ENCODE measurements around the gene USP14. TPM values are rescaled to one million over a fixed set of nuclear protein-coding genes. Genes with fewer than 3 reads are reported as not detected.

Gene USP14
- total RNA-seq, 1 donor from 2014 or later = 95.3 TPM

GRCh38 chr18:217532-218336, 59.4 kb downstream of the USP14 start:
- intact Hi-C loops (cut with micrococcal nuclease) = no loop called here
- Mint-ChIP-seq H3K4me3 (no peak overlapping the region), H3K4me1 (ENCODE audit: low read depth) (no peaks in the 10 kb centered on the region), H3K27me3 (ENCODE audit: insufficient read depth) (peaks cover 1% of the 10 kb centered on the region), H3K36me3 (ENCODE audit: low read depth) (peaks cover 46% of the 10 kb centered on the region), H3K27ac (no peak overlapping the region), H3K9me3 (no peaks in the 10 kb centered on the region)
- no peak for DNase-seq (ENCODE audit: low spot score)

DNA sequence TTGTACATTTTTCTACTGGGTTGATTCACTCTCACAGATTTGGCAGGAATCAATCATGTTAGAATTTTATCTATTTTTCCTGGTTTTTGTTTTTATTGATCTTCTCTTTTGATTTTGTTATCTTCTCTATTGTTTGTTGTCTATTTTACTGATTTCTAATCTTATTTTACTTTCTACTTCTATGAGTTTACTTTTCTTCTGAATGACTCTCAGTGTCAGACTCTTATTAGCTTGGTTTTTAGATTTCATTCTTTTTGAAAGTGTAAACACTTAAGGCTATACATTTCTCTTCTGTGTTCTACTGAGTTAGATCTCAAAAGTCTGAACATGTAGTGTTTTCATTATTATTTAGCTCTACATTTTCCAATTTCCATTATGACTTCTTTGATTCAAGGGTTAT, 62.4 kb downstream of the USP14 start:
- H3K9me3 Mint-ChIP-seq = no peaks in the 10 kb centered on the region
- H3K4me1 Mint-ChIP-seq (ENCODE audit: low read depth) = no peaks in the 10 kb centered on the region
- peaks cover 38% of the 10 kb centered on the region for H3K36me3 Mint-ChIP-seq (ENCODE audit: low read depth)
- intact Hi-C loops (cut with micrococcal nuclease) = loop anchor here (5.0 kb wide), 1 partner anchor 42 kb away; no protein-coding TSS in a partner anchor
- H3K4me3 Mint-ChIP-seq = no peak overlapping the region
- peaks cover 1% of the 10 kb centered on the region for H3K27me3 Mint-ChIP-seq (ENCODE audit: insufficient read depth)
- DNase-seq (ENCODE audit: low spot score) = no peak
- peak overlapping the region; percentile 5 for H3K27ac Mint-ChIP-seq

DNA sequence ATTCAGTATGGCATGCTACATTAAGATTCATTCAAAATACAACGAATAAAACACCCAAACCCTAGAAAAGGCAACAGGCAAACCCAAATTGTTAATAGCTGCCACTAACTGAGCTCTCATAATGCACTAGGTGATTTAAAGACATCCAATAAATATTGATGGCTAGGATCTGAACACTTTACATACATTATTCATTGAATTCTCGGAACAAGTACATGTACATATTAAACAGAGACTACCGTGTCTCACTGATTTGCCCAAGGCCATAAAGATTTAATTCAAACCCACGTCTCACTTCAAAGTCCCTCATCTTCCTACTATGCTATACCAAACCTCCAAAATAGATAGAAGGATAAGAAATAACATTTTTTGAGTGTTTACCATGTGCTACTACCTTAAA, 67.4 kb downstream of the USP14 start:
- peaks cover 39% of the 10 kb centered on the region for H3K36me3 Mint-ChIP-seq (ENCODE audit: low read depth)
- H3K27me3 Mint-ChIP-seq (ENCODE audit: insufficient read depth) = no peaks in the 10 kb centered on the region
- H3K27ac Mint-ChIP-seq = no peak overlapping the region
- H3K9me3 Mint-ChIP-seq = no peaks in the 10 kb centered on the region
- no peak overlapping the region for H3K4me3 Mint-ChIP-seq
- no peaks in the 10 kb centered on the region for H3K4me1 Mint-ChIP-seq (ENCODE audit: low read depth)
- DNase-seq (ENCODE audit: low spot score) = no peak
- intact Hi-C loops (cut with micrococcal nuclease) = no loop called here

- Mint-ChIP-seq H3K4me1 (ENCODE audit: low read depth) (no peaks in the 10 kb centered on the region), H3K4me3 (no peak overlapping the region), H3K36me3 (ENCODE audit: low read depth) (peaks cover 36% of the 10 kb centered on the region), H3K27me3 (ENCODE audit: insufficient read depth) (no peaks in the 10 kb centered on the region), H3K9me3 (no peaks in the 10 kb centered on the region), H3K27ac (no peak overlapping the region)
- intact Hi-C loops (cut with micrococcal nuclease) = no loop called here
- no peak for DNase-seq (ENCODE audit: low spot score)
Observed at GRCh38 chr18:227374-227773, 69.0 kb downstream of the USP14 start.

- H3K36me3 Mint-ChIP-seq (ENCODE audit: low read depth) = peaks cover 36% of the 10 kb centered on the region
- H3K27me3 Mint-ChIP-seq (ENCODE audit: insufficient read depth) = no peaks in the 10 kb centered on the region
- no peak overlapping the region for H3K27ac Mint-ChIP-seq
- H3K9me3 Mint-ChIP-seq = no peaks in the 10 kb centered on the region
- no peaks in the 10 kb centered on the region for H3K4me1 Mint-ChIP-seq (ENCODE audit: low read depth)
- no peak overlapping the region for H3K4me3 Mint-ChIP-seq
- intact Hi-C loops (cut with micrococcal nuclease) = no loop called here
- no peak for DNase-seq (ENCODE audit: low spot score)
Observed at GRCh38 chr18:227902-228301, 69.5 kb downstream of the USP14 start.

GRCh38 chr18:228586-228985, 70.2 kb downstream of the USP14 start:
- H3K36me3 Mint-ChIP-seq (ENCODE audit: low read depth) = peaks cover 32% of the 10 kb centered on the region

GRCh38 chr18:231563-231962, 73.2 kb downstream of the USP14 start:
- Mint-ChIP-seq H3K4me1 (ENCODE audit: low read depth) (no peaks in the 10 kb centered on the region), H3K9me3 (no peaks in the 10 kb centered on the region), H3K27me3 (ENCODE audit: insufficient read depth) (no peaks in the 10 kb centered on the region), H3K27ac (no peak overlapping the region), H3K4me3 (no peak overlapping the region), H3K36me3 (ENCODE audit: low read depth) (peaks cover 26% of the 10 kb centered on the region)
- intact Hi-C loops (cut with micrococcal nuclease) = no loop called here
- DNase-seq (ENCODE audit: low spot score) = no peak

More at GRCh38 chr18:228586-228985, 70.2 kb downstream of the USP14 start:
- Mint-ChIP-seq H3K27ac (no peak overlapping the region), H3K27me3 (ENCODE audit: insufficient read depth) (no peaks in the 10 kb centered on the region), H3K9me3 (no peaks in the 10 kb centered on the region), H3K4me3 (no peak overlapping the region), H3K4me1 (ENCODE audit: low read depth) (no peaks in the 10 kb centered on the region)
- intact Hi-C loops (cut with micrococcal nuclease) = no loop called here
- DNase-seq (ENCODE audit: low spot score) = no peak

DNA sequence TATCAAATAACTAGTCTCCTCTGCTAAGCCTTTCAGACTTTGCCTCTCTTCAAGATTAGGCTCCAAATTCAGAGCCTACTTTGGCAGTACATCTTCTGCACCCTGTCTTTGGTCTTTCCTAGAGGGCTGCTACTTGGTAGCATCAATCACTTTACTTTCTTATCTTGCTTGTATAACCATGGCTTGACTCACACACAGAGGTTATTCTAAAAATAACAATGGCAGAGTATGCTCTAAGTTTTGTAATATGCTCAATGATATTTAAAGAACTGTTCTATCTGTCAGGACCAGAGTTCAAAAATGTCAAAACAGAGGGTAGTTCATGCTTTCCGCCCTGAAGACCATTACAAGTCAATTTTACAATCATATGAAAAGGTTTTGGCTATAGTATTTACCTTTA, 81.8 kb downstream of the USP14 start:
- no peaks in the 10 kb centered on the region for H3K9me3 Mint-ChIP-seq
- H3K4me3 Mint-ChIP-seq = no peak overlapping the region
- intact Hi-C loops (cut with micrococcal nuclease) = no loop called here
- no peak for DNase-seq (ENCODE audit: low spot score)
- H3K27me3 Mint-ChIP-seq (ENCODE audit: insufficient read depth) = no peaks in the 10 kb centered on the region
- H3K4me1 Mint-ChIP-seq (ENCODE audit: low read depth) = no peaks in the 10 kb centered on the region
- H3K36me3 Mint-ChIP-seq (ENCODE audit: low read depth) = peaks cover 25% of the 10 kb centered on the region
- no peak overlapping the region for H3K27ac Mint-ChIP-seq

DNA sequence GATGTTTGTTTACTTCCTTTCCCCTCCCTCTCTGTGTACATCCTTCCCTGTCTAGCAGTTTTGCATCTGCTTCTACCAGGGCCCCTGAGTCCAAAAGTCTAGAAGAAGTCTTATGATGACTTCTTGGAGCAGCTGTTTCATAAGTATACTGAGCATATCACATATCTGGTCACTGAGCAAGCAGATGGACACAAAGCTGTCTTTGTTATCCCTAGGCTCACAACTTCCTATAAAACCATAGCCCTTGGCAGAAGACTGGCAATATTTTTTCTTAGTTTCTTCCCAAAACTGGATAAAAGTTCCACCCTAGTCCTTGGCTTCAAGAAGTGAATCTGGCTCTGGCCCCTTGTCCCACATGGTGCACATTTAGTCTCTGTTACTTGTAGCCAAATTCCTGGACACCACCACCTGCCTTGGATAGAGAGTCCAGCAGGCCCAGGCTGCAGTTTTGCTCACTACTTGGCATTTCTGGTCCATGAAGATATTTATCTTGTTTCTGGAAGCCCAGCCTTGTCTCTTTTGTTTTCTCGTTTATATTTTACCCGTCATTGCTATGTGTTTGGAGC, 87.0 kb downstream of the USP14 start:
- intact Hi-C loops (cut with micrococcal nuclease) = no loop called here
- no peak overlapping the region for H3K27ac Mint-ChIP-seq
- DNase-seq (ENCODE audit: low spot score) = no peak
- H3K4me1 Mint-ChIP-seq (ENCODE audit: low read depth) = no peaks in the 10 kb centered on the region
- H3K4me3 Mint-ChIP-seq = no peak overlapping the region
- no peaks in the 10 kb centered on the region for H3K9me3 Mint-ChIP-seq
- H3K27me3 Mint-ChIP-seq (ENCODE audit: insufficient read depth) = no peaks in the 10 kb centered on the region
- H3K36me3 Mint-ChIP-seq (ENCODE audit: low read depth) = peaks cover 38% of the 10 kb centered on the region

GRCh38 chr18:248053-248452, 89.7 kb downstream of the USP14 start:
- no peaks in the 10 kb centered on the region for H3K4me1 Mint-ChIP-seq (ENCODE audit: low read depth)
- H3K27me3 Mint-ChIP-seq (ENCODE audit: insufficient read depth) = no peaks in the 10 kb centered on the region
- H3K27ac Mint-ChIP-seq = no peak overlapping the region
- peaks cover 49% of the 10 kb centered on the region for H3K36me3 Mint-ChIP-seq (ENCODE audit: low read depth)
- no peak for DNase-seq (ENCODE audit: low spot score)
- intact Hi-C loops (cut with micrococcal nuclease) = no loop called here
- no peak overlapping the region for H3K4me3 Mint-ChIP-seq
- no peaks in the 10 kb centered on the region for H3K9me3 Mint-ChIP-seq

DNA sequence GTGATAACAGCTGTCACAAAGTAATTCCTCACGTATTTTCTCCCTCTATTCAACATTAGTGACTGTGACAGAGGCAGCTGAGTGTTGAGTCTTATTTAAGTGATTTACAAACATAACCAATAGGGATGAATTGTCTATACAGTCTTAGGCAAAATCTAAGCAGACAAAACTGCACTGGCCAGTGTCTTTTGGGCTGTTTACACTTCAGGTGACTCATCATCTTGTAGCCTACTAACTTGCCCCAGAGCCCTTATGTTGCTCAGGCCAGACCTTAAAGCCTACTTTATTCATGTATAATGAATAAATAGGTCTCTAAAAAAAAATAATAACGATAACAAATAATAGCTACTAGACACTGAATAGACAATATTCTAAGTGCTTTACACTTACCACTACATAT, 92.3 kb downstream of the USP14 start:
- Mint-ChIP-seq H3K9me3 (no peaks in the 10 kb centered on the region), H3K27ac (no peak overlapping the region), H3K4me3 (no peak overlapping the region), H3K27me3 (ENCODE audit: insufficient read depth) (no peaks in the 10 kb centered on the region), H3K4me1 (ENCODE audit: low read depth) (no peaks in the 10 kb centered on the region), H3K36me3 (ENCODE audit: low read depth) (peaks cover 44% of the 10 kb centered on the region)
- intact Hi-C loops (cut with micrococcal nuclease) = no loop called here
- DNase-seq (ENCODE audit: low spot score) = no peak

DNA sequence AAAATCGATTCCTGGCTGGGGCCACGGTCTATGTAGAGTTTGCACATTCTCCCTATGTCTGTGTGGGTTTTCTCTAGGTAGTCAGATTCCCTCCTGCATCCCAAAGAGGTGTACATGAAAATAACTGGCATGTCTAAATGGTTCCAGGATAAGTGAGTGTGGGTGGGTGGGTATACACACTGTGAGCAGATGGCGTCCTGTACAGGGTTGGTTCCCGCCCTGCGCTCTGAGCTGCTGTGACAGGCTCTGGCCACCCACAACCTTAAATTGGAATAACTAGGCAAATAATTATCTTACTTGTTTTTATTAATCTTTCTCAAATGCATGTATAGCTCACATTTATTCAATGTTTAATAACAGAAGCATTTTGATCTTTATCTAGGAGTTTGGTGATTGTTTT, 93.2 kb downstream of the USP14 start:
- DNase-seq (ENCODE audit: low spot score) = no peak
- no peak overlapping the region for H3K27ac Mint-ChIP-seq
- intact Hi-C loops (cut with micrococcal nuclease) = no loop called here
- no peak overlapping the region for H3K4me3 Mint-ChIP-seq
- H3K36me3 Mint-ChIP-seq (ENCODE audit: low read depth) = peaks cover 49% of the 10 kb centered on the region
- no peaks in the 10 kb centered on the region for H3K9me3 Mint-ChIP-seq
- no peaks in the 10 kb centered on the region for H3K4me1 Mint-ChIP-seq (ENCODE audit: low read depth)
- H3K27me3 Mint-ChIP-seq (ENCODE audit: insufficient read depth) = no peaks in the 10 kb centered on the region

GRCh38 chr18:253121-253520, 94.8 kb downstream of the USP14 start:
- Mint-ChIP-seq H3K27me3 (ENCODE audit: insufficient read depth) (no peaks in the 10 kb centered on the region), H3K4me3 (no peak overlapping the region), H3K4me1 (ENCODE audit: low read depth) (no peaks in the 10 kb centered on the region), H3K27ac (no peak overlapping the region), H3K36me3 (ENCODE audit: low read depth) (peaks cover 57% of the 10 kb centered on the region), H3K9me3 (no peaks in the 10 kb centered on the region)
- DNase-seq (ENCODE audit: low spot score) = no peak
- intact Hi-C loops (cut with micrococcal nuclease) = no loop called here
